Activated T-cell treated with anti-CD3 and anti-CD28 coated beads for 4 hours (primary cell): ENCODE data around the gene ERCC1.
A peak's percentile ranks its signal among the peaks of the same experiment; 100 is the strongest.
"Not testable (repeated sequence)": the region's sequence is repeated elsewhere in the genome, so short reads cannot be mapped to it uniquely, and the experiment has no call there.

Experiments
- DNase-seq: peaks from one replicate; pipeline ENCODE4 v3.0.0-alpha.2; 2020

ERCC1 gene

DNA sequence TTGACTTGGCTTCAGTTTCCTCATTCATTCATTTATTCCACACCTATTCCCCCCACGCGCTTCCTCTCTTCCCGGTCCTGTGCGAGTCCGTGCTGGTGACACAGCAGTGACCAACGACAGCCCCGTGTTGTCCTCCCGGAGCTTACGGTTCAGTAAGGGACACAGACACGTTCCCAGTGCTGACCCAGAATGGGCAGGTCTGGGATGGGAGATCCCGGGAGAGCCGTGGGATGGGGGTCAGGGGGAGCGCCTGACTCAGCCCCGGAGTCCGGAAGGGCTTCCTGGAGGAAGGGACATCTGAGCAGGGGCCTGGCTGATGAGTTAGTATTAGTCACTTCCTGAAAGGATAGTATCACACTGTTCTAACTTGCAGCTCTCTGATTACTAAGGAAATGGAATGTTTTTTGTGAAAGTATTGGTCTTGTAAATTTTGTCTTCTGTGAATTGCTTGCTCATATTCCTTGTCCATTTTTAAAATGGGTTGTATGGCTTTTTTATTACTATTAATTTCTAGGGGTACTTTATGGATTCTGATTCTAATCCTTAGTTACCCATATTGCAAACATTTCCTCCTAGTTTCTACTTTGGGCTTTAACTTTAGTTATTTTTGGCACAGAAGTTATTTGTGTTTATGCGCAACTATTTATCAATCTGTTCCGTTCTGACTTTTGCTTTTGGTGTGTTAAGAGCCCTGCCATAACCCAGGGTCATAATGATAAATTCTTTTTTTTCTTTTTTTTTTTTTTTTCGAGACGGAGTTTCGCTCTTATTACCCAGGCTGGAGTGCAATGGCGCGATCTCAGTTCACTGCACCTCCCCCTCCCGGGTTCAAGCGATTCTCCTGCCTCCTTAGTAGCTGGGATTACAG, 708 bp upstream of the ERCC1 start:
- no peak for DNase-seq

DNA sequence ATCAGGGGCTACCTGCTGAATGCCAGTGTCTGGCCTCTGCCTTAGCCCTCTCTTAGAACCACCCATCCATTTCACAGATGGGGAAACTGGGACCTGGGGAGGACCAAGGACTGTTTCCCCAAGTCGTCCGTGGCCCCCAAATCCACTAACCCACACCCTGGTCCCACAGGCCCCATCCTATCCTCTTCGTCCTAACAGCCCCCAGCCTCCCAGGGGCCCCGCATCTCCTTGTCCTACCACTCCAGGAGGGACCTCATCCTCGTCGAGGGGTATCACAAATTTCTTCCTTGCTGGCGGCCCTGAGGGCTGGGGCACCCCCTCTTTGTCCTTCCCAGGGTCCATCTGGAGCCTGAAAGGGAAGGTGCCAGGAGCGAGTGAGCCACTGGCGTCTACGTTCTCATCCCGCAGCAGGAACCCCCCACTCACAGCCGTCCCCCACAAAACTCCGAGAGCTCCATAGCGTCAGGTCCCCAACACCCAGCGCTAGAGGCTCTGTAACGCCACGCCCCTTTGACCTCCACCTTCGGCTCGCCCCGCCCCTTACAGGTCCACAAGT, 606 bp downstream of the ERCC1 start:
- DNase-seq: peak; percentile 76

DNA sequence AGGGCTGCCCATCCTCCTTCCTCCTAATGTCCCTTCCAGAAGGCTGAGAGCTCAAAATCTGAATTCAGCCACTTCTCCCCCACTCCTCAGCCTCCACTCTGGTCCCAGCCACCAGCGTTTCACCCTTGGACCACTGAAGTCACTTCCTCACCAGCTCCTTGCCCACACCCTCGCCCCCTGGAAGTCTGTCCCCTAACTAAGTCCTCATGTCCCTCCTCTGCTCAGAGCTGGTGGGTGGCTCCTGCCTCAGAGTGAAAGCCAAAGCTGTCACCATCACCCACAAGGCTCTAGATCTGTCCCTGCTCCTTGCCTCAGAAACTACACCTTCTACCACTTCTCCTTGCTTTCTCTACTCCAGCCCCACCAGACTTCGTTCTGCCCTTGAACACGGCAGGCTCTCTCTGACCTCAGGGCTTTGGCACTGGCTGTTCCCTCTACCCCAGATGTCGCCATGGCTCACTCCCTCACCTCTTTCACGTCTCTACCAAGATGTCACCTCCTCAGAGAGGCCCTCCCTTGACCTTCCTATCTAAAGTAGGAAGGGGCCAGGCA, 1.7 kb downstream of the ERCC1 start:
- no peak for DNase-seq

DNA sequence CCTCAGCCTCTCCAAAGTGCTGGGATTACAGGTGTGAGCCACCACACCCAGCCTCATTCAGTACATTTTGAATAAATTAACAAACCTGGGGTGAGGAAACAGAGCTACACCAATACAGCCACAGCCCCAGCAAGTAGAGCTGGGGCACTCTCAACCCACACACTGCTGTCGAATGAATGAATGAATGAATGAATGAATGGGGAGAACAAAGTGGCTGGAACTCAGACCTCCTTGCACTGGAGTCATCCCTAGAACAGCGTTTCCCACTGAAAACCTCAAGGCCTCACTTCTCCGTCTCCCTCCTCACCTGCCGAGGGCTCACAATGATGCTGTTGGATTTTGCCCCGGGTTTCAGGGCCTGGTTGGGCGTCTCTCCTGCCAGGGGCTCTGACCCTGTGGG, 2.8 kb downstream of the ERCC1 start:
- DNase-seq: no peak

DNA sequence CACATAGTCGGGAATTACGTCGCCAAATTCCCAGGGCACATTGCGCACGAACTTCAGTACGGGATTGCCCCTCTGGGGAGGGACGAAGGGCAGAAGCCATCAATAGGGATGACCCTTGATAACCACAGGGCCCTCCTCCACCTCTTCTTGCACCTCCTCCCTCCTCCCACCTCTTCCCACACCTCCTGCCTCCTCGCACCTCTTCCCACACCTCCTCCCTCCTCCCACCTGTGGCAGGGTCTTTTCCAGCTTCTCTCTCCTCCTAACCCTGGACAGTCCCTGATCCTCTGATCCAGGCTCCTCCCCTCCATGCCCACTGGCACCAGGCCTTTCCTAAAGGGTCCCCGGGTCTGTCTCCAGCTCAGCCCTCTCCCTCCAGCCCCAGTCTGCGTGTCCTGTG, 3.4 kb downstream of the ERCC1 start:
- DNase-seq: no peak

DNA sequence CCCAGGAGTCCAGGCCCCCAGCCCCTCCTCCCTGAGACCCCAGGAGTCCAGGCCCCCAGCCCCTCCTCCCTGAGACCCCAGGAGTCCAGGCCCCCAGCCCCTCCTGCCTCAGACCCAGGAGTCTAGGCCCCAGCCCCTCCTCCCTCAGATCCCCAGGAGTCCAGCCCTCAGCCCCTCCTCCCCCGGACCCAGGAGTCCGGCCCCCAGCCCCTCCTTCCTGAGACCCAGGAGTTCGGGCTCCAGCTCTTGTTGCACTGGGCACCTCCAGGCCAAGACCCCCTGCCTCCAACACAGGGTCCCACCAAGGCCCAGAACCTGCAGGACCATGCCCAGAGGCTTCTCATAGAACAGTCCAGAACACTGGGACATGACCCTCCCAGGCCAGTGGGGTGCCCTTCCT, 3.8 kb downstream of the ERCC1 start:
- DNase-seq: no peak

DNA sequence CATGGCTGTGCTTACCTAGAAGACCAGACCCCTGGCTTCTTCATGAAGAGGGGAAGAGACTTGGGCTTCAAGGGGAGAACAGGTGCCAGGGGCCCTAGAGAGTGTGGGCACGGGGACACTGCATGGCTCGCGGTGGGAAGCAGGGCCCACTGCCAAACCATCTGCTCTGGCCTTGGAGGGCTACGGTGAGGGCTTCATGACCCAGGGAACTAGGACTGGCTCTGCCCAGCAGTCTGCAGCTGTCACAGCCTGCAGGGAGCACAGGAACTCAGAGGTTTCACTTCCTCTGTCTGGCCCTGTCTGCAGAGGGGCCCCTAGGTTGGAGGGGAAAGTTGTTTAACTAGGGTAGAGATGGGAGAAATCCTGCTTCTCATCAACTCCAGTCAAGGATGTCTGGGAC, 4.3 kb downstream of the ERCC1 start:
- no peak for DNase-seq

DNA sequence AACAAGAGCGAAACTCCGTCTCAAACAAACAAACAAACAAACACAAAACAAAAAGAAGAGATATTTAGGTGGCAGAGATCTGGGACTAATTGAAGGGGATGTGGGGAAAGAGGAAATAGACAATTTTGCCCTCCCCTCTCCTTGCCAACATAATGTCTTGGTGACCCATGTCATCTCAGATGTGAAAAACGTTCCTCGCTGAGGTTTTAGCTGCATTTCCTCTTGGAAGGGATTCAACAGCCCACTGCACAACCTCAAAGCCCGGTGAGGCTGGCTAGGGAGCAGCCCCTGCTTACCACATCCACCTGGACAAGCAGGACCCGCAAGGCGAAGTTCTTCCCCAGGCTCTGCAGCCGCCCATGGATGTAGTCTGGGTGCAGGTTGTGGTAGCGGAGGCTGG, 4.9 kb downstream of the ERCC1 start:
- no peak for DNase-seq

DNA sequence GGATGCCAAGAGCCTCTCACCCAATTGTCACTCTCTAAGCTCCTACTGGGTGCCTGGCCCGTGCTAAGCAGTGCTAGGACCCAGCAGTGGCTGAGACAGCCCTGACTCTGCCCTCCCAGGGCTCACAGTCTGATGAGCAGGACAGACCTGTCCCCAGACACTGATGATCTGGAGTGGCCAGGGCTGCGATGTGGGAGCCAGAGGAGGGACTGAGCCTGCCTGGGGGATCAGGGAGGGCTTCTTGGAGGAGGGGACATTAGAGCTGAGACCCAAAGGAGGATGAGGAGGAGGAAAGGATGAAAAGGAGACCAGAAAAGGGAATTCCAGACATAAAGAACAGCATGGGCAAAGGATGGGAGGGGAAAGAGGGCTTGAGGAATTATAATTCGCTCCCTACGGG, 6.6 kb downstream of the ERCC1 start:
- DNase-seq: no peak

DNA sequence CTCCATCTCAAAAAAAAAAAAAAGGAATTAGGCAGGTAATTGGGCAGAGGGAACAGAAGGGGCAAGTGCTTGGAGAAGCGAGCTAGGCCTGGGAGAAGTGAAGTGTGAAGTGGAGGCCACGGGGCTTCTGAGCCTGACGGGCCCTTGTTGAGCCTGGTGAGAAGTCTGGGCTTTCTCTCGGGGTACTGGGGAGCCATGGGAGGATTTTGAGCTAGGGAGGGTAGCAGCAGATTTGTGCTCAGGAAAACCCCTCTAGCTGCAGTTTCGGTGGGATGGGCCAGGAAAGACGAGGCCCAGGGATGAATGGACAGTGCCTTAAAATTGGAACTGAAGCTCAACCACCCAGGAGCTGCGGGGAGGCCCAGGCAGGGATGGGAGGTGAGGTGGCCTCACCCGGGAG, 9.2 kb downstream of the ERCC1 start:
- no peak for DNase-seq

DNA sequence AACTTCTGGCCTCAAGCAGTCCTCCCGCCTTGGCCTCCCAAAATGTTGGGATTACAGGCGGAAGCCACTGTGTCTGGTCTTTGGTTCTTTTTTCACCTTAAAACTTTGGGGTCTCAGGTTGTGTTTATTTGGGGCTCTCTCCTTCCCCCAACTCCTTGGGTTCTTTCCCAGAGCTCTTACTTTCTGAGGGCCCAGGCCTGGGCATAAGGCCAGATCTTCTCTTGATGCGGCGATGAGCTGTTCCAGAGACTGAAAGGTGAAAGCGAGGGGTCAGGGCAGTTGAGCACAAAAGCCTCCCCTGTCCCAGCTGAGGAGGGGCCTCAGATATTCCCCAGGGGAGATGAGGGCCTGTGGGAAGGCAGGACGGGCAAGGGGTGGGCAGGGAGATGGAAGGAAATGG, 10.2 kb downstream of the ERCC1 start:
- no peak for DNase-seq

DNA sequence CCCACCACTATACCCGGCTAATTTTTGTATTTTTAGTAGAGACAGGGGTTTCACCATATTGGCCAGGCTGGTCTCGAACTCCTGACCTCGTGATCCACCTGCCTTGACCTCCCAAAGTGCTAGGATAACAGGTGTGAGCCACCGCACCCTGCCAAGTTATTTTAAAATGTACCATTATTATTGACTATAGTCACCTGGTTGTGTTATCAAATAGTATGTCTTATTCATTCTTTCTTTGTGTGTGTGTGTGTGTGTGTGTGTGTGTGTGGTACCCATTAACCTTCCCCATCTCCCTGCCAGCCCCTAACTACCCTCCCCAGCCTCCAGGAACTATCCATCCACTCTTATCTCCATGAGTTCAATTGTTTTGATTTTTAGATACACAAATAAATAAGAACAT, 13.4 kb downstream of the ERCC1 start:
- not testable (repeated sequence) for DNase-seq

DNA sequence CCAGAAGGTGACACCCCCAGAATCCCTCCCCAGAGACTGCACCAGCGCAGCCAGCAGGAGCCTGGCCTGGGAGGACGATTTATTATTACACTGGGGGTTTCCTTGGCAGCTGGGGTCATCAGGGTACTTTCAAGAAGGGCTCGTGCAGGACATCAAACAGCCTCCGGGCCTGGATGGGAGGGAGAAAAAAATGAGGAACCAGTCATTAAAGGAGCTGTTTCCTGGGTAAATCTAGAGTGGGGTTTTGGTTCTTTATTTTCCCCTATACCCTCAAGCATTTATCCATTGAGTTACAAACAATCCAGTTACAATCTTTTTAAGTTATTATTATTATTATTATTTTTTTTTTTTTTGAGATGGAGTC, 14.2 kb downstream of the ERCC1 start:
- DNase-seq: no peak

DNA sequence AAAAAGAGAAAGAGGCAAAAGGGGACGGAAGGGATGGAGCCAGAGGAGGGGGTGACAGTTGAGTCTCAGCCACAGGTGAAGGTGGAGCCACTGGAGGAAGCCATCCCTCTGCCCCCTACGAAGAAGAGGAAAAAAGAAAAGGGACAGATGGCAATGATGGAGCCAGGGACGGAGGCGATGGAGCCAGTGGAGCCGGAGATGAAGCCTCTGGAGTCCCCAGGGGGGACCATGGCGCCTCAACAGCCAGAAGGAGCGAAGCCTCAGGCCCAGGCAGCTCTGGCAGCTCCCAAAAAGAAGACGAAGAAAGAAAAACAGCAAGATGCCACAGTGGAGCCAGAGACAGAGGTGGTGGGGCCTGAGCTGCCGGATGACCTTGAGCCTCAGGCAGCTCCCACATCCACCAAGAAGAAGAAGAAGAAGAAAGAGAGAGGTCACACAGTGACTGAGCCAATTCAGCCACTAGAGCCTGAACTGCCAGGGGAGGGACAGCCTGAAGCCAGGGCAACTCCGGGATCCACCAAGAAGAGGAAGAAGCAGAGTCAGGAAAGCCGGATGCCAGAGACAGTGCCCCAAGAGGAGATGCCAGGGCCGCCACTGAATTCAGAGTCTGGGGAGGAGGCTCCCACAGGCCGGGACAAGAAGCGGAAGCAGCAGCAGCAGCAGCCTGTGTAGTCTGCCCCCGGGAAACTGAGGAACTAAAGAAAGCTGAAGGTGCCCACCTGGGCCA, 14.7 kb downstream of the ERCC1 start:
- no peak for DNase-seq

DNA sequence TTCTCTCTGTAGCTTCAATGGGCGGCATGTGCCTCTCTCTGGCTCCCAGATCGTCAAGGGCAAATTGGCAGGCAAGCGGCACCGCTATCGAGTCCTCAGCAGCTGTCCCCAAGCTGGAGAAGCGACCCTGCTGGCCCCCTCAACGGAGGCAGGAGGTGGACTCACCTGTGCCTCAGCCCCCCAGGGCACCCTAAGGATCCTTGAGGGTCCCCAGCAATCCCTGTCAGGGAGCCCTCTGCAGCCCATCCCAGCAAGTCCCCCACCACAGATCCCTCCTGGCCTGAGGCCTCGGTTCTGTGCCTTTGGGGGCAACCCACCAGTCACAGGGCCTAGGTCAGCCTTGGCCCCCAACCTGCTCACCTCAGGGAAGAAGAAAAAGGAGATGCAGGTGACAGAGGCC, 15.6 kb downstream of the ERCC1 start:
- DNase-seq: no peak

DNA sequence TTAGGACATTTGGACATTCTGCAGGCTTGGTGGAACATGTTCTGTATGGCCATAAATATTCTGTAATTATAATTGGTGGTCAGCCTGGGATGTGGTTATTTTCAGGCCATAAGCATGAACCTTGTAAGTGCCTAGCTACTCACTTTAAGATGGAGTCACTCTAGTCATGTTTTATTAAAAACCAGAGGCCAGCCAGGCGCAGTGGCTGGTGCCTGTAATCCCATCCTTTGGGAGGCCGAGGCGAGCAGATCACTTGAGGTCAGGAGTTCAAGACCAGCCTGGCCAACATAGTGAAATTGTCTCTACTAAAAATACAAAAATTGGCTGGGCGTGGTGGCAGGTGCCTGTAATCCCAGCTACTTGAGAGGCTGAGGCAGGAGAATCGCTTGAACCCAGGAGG, 16.1 kb downstream of the ERCC1 start:
- not testable (repeated sequence) for DNase-seq

DNA sequence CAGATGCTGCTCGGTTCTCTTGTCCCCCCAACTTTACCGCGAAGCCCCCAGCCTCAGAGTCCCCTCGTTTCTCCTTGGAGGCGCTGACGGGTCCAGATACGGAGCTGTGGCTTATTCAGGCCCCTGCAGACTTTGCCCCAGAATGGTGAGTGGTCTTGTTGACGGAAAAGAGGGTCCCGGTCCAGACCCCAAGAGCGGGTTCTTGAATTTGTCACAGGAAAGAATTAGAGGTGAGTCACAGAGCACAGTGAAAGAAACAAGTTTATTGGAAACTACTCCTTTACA, 16.7 kb downstream of the ERCC1 start:
- DNase-seq: no peak

DNA sequence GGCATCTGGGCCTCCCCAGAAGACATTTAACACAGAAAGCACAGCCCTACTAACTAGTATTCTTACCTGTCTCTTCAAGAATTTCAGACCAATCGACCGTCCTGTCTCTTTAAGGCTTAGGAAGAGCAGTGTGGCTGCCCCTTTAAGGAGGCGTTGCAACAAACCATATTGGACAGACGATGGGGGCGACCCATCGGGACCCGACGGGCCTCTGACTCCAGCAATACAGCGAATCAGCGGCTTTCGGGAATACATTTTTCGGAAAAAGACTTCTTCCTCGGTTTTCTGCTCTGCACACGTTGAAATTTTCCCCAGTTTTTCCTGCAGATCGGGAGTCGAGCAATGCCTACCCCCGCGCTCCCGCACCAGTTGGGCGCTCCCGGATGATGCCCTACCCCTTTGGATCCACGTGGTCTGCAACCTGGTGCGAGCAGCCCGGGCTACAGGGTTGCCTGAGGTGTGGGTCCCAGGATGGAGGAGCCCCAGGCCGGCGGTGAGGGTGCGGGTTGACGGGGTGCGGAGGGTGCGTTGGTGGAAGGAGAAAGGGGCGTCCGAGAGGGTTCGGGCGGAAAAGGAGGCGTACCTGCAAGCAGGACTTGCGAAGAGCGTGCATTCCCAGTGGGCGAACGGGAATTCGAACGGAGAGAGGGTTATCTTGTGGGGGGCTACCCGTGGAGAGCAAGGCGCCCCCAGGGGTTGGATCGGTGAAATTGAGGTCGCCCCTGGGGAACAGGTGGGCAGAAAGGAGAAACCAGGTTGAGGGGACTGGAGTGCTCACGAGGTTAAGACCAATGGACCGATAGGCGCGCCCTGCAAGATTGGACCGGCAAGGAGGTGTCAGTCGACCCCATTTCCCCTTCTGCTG, 17.3 kb downstream of the ERCC1 start, which contains the start of gene POLR1G:
POLR1G (plus strand) TSS at position 419 of the 865 bp plus-strand sequence; CDS start at position 472, 53 bp downstream.
- DNase-seq: peak; percentile 66

DNA sequence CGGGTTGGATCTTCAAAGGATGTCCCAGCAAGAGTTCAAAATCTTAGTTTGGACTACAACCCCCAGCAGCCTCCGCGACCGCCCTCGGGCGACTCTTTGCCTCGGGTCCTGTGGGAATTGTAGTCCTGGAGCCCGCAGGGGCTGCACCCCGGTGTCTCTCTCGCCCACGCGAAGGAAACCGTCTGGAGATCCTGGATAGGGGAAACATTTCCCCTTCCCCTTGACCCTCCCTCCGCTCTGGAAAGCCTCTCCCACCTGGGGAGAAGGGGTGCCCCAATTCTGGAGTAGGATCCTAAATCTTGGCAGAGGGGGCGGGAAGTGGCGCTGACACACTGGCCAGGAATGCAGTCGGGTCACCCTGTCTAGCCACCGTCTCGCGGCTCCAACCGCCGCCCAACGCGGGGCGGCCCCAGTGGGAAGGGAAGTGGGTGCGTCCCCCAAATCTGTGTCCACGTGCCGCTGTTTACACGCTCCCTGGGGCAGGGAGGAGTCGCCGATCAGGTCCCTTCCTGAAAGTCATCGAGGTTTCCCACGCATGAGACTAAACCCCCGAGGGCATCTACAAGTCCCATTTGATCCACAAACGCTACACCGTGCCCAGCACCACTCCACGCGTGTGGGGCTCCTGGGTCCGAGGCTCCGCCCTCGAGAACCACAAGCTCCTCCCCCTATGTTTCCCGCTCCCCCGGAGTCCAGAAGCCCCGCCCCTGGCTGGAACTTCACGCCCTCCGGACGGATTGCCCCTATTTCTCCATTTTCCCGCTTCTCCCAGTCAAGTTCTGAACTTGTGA, 18.1 kb downstream of the ERCC1 start:
- DNase-seq: peak; percentile 77

DNA sequence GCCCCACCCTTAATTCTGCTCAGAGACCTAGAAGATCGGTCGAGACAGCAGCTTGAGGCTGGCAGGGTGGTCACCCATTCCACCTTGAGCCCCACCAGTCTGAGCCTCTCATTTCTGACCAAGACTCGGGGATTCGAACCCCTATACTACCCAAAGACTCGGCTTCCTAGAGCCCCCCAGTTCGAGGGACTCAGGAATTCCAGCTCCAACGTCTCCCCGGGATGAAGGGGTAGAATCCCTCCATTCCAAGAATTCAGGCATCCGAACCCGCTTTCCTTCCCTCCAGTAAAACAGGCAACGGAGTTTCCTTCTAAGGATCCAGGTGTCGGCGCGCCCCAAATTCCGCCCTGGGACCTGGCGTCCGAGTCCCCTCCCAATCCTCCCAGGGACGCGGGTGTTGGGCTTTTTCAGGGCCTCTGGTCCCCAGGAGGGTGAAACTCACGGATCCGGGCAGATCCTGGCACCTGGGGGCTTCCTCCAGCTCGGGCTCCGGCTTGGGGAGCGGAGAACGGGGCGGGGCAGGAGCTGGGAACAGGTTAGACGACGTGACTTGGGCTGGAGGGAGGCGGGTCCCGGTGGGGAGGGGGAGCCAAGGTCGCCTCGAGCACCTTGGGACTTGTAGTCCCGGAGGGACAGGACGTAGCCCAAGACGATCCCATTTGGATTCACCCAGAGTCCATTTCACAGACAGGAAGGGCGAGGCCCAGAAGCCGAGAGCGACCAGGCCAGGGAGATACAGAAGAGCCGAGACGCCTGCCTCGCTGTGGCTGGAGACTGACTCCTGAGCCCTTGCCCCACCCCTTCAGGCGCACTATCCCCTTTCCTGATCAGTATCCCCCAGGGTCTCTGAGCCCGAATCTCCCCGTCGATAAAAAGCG, 18.9 kb downstream of the ERCC1 start, which contains the start of gene PPP1R13L:
PPP1R13L (minus strand) TSS at position 513 of the 878 bp plus-strand sequence. CDS start 6,751 bp downstream, outside the sequence.
- no peak for DNase-seq
